Measurements from ENCODE around the gene TWSG1.
"Not testable (repeated sequence)": the region's sequence is repeated elsewhere in the genome, so short reads cannot be mapped to it uniquely, and the experiment has no call there.

The TWSG1 gene

GRCh38 chr18:9410515-9410914 is 75.9 kb downstream of the TWSG1 start:
- Histone ChIP-seq H3K4me3 (ENCODE audit: extremely low read depth, insufficient read depth, low read length, poor library complexity, severe bottlenecking) (no peak overlapping the region), H3K27ac (ENCODE audit: low read depth, low read length, severe bottlenecking) (no peak overlapping the region), H3K4me1 (ENCODE audit: control insufficient read depth, insufficient read depth, low read length, poor library complexity, severe bottlenecking) (no peaks in the 10 kb centered on the region), H3K36me3 (ENCODE audit: control insufficient read depth, insufficient read depth, low read length) (no peaks in the 10 kb centered on the region), H3K9me3 (ENCODE audit: control insufficient read depth, low read length) (no peaks in the 10 kb centered on the region)
- WGBS, 2 experiments (ENCODE audit: insufficient coverage in 2 of 2): 38% methylated on average over 1 of the region's 1 CpG; no CpG with 5 or more reads in 1 of the 2 experiments

- Histone ChIP-seq H3K4me1 (ENCODE audit: control insufficient read depth, insufficient read depth, low read length, poor library complexity, severe bottlenecking) (peaks cover 6% of the 10 kb centered on the region), H3K4me3 (ENCODE audit: extremely low read depth, insufficient read depth, low read length, poor library complexity, severe bottlenecking) (no peak overlapping the region), H3K27ac (ENCODE audit: low read depth, low read length, severe bottlenecking) (no peak overlapping the region), H3K36me3 (ENCODE audit: control insufficient read depth, insufficient read depth, low read length) (no peaks in the 10 kb centered on the region), H3K9me3 (ENCODE audit: control insufficient read depth, low read length) (no peaks in the 10 kb centered on the region)
- 92 to 100% methylated on average over 1 of the region's 1 CpG for WGBS, 2 experiments (ENCODE audit: insufficient coverage in 2 of 2)
These were observed 79.0 kb downstream of the TWSG1 start for GRCh38 chr18:9413576-9413975.

- no peak overlapping the region for H3K4me3 ChIP-seq (ENCODE audit: extremely low read depth, insufficient read depth, low read length, poor library complexity, severe bottlenecking)
- no peaks in the 10 kb centered on the region for H3K36me3 ChIP-seq (ENCODE audit: control insufficient read depth, insufficient read depth, low read length)
- no peaks in the 10 kb centered on the region for H3K9me3 ChIP-seq (ENCODE audit: control insufficient read depth, low read length)
- 69 to 72% methylated on average over 4 to 5 of the region's 6 CpGs for WGBS, 2 experiments (ENCODE audit: insufficient coverage in 2 of 2)
- no peak overlapping the region for H3K27ac ChIP-seq (ENCODE audit: low read depth, low read length, severe bottlenecking)
- H3K4me1 ChIP-seq (ENCODE audit: control insufficient read depth, insufficient read depth, low read length, poor library complexity, severe bottlenecking): peaks cover 6% of the 10 kb centered on the region
These were observed 82.0 kb downstream of the TWSG1 start for GRCh38 chr18:9416563-9417072.

- Histone ChIP-seq H3K9me3 (ENCODE audit: control insufficient read depth, low read length) (no peaks in the 10 kb centered on the region), H3K27ac (ENCODE audit: low read depth, low read length, severe bottlenecking) (no peak overlapping the region), H3K4me3 (ENCODE audit: extremely low read depth, insufficient read depth, low read length, poor library complexity, severe bottlenecking) (no peak overlapping the region), H3K4me1 (ENCODE audit: control insufficient read depth, insufficient read depth, low read length, poor library complexity, severe bottlenecking) (peaks cover 6% of the 10 kb centered on the region), H3K36me3 (ENCODE audit: control insufficient read depth, insufficient read depth, low read length) (no peaks in the 10 kb centered on the region)
- WGBS, 2 experiments (ENCODE audit: insufficient coverage in 2 of 2): 78 to 81% methylated on average over 14 of the region's 18 CpGs
These were observed 82.7 kb downstream of the TWSG1 start for GRCh38 chr18:9417073-9417851.

GRCh38 chr18:9418047-9418690 is 83.6 kb downstream of the TWSG1 start:
- Histone ChIP-seq H3K4me1 (ENCODE audit: control insufficient read depth, insufficient read depth, low read length, poor library complexity, severe bottlenecking) (peaks cover 6% of the 10 kb centered on the region), H3K27ac (ENCODE audit: low read depth, low read length, severe bottlenecking) (no peak overlapping the region), H3K4me3 (ENCODE audit: extremely low read depth, insufficient read depth, low read length, poor library complexity, severe bottlenecking) (no peak overlapping the region), H3K36me3 (ENCODE audit: control insufficient read depth, insufficient read depth, low read length) (no peaks in the 10 kb centered on the region), H3K9me3 (ENCODE audit: control insufficient read depth, low read length) (peaks cover 1% of the 10 kb centered on the region)
- WGBS, 2 experiments (ENCODE audit: insufficient coverage in 2 of 2): 100% methylated on average over 2 of the region's 6 CpGs; no CpG with 5 or more reads in 1 of the 2 experiments

GRCh38 chr18:9419956-9420631 is 85.5 kb downstream of the TWSG1 start:
- H3K4me3 ChIP-seq (ENCODE audit: extremely low read depth, insufficient read depth, low read length, poor library complexity, severe bottlenecking): no peak overlapping the region
- peaks cover 12% of the 10 kb centered on the region for H3K9me3 ChIP-seq (ENCODE audit: control insufficient read depth, low read length)
- 92 to 97% methylated on average over 4 to 5 of the region's 5 CpGs for WGBS, 2 experiments (ENCODE audit: insufficient coverage in 2 of 2)
- H3K4me1 ChIP-seq (ENCODE audit: control insufficient read depth, insufficient read depth, low read length, poor library complexity, severe bottlenecking): peaks cover 6% of the 10 kb centered on the region
- H3K36me3 ChIP-seq (ENCODE audit: control insufficient read depth, insufficient read depth, low read length): no peaks in the 10 kb centered on the region
- H3K27ac ChIP-seq (ENCODE audit: low read depth, low read length, severe bottlenecking): no peak overlapping the region

GRCh38 chr18:9421096-9421900 is 86.7 kb downstream of the TWSG1 start:
- no peak overlapping the region for H3K4me3 ChIP-seq (ENCODE audit: extremely low read depth, insufficient read depth, low read length, poor library complexity, severe bottlenecking)
- no peaks in the 10 kb centered on the region for H3K36me3 ChIP-seq (ENCODE audit: control insufficient read depth, insufficient read depth, low read length)
- 89% methylated on average over 6 to 9 of the region's 9 CpGs for WGBS, 2 experiments (ENCODE audit: insufficient coverage in 2 of 2)
- peaks cover 6% of the 10 kb centered on the region for H3K4me1 ChIP-seq (ENCODE audit: control insufficient read depth, insufficient read depth, low read length, poor library complexity, severe bottlenecking)
- peaks cover 12% of the 10 kb centered on the region for H3K9me3 ChIP-seq (ENCODE audit: control insufficient read depth, low read length)
- H3K27ac ChIP-seq (ENCODE audit: low read depth, low read length, severe bottlenecking): no peak overlapping the region

- WGBS, 2 experiments (ENCODE audit: insufficient coverage in 2 of 2): 86 to 92% methylated on average over 7 of the region's 7 CpGs
- no peak overlapping the region for H3K4me3 ChIP-seq (ENCODE audit: extremely low read depth, insufficient read depth, low read length, poor library complexity, severe bottlenecking)
- H3K27ac ChIP-seq (ENCODE audit: low read depth, low read length, severe bottlenecking): no peak overlapping the region
- no peaks in the 10 kb centered on the region for H3K36me3 ChIP-seq (ENCODE audit: control insufficient read depth, insufficient read depth, low read length)
- peaks cover 12% of the 10 kb centered on the region for H3K9me3 ChIP-seq (ENCODE audit: control insufficient read depth, low read length)
- peaks cover 4% of the 10 kb centered on the region for H3K4me1 ChIP-seq (ENCODE audit: control insufficient read depth, insufficient read depth, low read length, poor library complexity, severe bottlenecking)
These were observed 87.3 kb downstream of the TWSG1 start for GRCh38 chr18:9421901-9422327.

- Histone ChIP-seq H3K36me3 (ENCODE audit: control insufficient read depth, insufficient read depth, low read length) (no peaks in the 10 kb centered on the region), H3K27ac (ENCODE audit: low read depth, low read length, severe bottlenecking) (no peak overlapping the region), H3K4me1 (ENCODE audit: control insufficient read depth, insufficient read depth, low read length, poor library complexity, severe bottlenecking) (no peaks in the 10 kb centered on the region), H3K4me3 (ENCODE audit: extremely low read depth, insufficient read depth, low read length, poor library complexity, severe bottlenecking) (no peak overlapping the region), H3K9me3 (ENCODE audit: control insufficient read depth, low read length) (peaks cover 12% of the 10 kb centered on the region)
- WGBS, 2 experiments (ENCODE audit: insufficient coverage in 2 of 2): 94 to 95% methylated on average over 4 to 6 of the region's 6 CpGs
These were observed 88.4 kb downstream of the TWSG1 start for GRCh38 chr18:9422816-9423519.

GRCh38 chr18:9423648-9424047 is 89.1 kb downstream of the TWSG1 start:
- 100% methylated on average over 1 of the region's 1 CpG for WGBS, 2 experiments (ENCODE audit: insufficient coverage in 2 of 2)
- not testable (repeated sequence) for H3K4me1 ChIP-seq (ENCODE audit: control insufficient read depth, insufficient read depth, low read length, poor library complexity, severe bottlenecking); H3K27ac ChIP-seq (ENCODE audit: low read depth, low read length, severe bottlenecking); H3K4me3 ChIP-seq (ENCODE audit: extremely low read depth, insufficient read depth, low read length, poor library complexity, severe bottlenecking); H3K36me3 ChIP-seq (ENCODE audit: control insufficient read depth, insufficient read depth, low read length)
- peaks cover 12% of the 10 kb centered on the region for H3K9me3 ChIP-seq (ENCODE audit: control insufficient read depth, low read length)
